Stimulated activated CD4-positive, alpha-beta T cell treated with anti-CD3 and anti-CD28 coated beads, Interleukin-2, amount 100 ng/mL, for 4 hours (primary cell): ENCODE results near the gene TUBA3D.
"Not testable (repeated sequence)": the region's sequence is repeated elsewhere in the genome, so short reads cannot be mapped to it uniquely, and the experiment has no call there.

Source experiments
- DNase-seq: peaks from one replicate; pipeline ENCODE4 v3.0.0-alpha.2; 2020; ENCODE audit warnings: low read depth

The TUBA3D gene

GRCh38 chr2:131475831-131476230, at the start of gene TUBA3D:
TSS of gene TUBA3D (plus strand) at chr2:131476119. CDS start at chr2:131476200, 81 bp downstream.
- no peak for DNase-seq

GRCh38 chr2:131426727-131427126, 49.2 kb upstream of the TUBA3D start:
- no peak for DNase-seq

- DNase-seq, result no peak
Measured at GRCh38 chr2:131431336-131431735, 44.6 kb upstream of the TUBA3D start.

GRCh38 chr2:131440742-131441468, 35.0 kb upstream of the TUBA3D start:
- not testable (repeated sequence) for DNase-seq

GRCh38 chr2:131444736-131445514, 31.0 kb upstream of the TUBA3D start:
- not testable (repeated sequence) for DNase-seq

- not testable (repeated sequence) for DNase-seq
Measured at GRCh38 chr2:131445515-131445797, 30.5 kb upstream of the TUBA3D start.

GRCh38 chr2:131445896-131446295, 30.0 kb upstream of the TUBA3D start:
- DNase-seq, result no peak

GRCh38 chr2:131447981-131448380, 27.9 kb upstream of the TUBA3D start:
- DNase-seq, result not testable (repeated sequence)

- DNase-seq, result not testable (repeated sequence)
Measured at GRCh38 chr2:131451265-131451949, 24.5 kb upstream of the TUBA3D start.

- DNase-seq, result not testable (repeated sequence)
Measured at GRCh38 chr2:131454914-131455313, 21.0 kb upstream of the TUBA3D start.

GRCh38 chr2:131467722-131468121, 8.2 kb upstream of the TUBA3D start:
- not testable (repeated sequence) for DNase-seq

- DNase-seq, result not testable (repeated sequence)
Measured at GRCh38 chr2:131470944-131471343, 5.0 kb upstream of the TUBA3D start.

GRCh38 chr2:131471624-131472023, 4.3 kb upstream of the TUBA3D start:
- not testable (repeated sequence) for DNase-seq

GRCh38 chr2:131473266-131473665, 2.7 kb upstream of the TUBA3D start:
- not testable (repeated sequence) for DNase-seq

GRCh38 chr2:131476363-131476762, 444 bp downstream of the TUBA3D start:
- DNase-seq, result not testable (repeated sequence)

GRCh38 chr2:131477227-131477626, 1.3 kb downstream of the TUBA3D start:
- DNase-seq, result not testable (repeated sequence)

- not testable (repeated sequence) for DNase-seq
Measured at GRCh38 chr2:131478074-131478849, 2.3 kb downstream of the TUBA3D start.

- DNase-seq, result not testable (repeated sequence)
Measured at GRCh38 chr2:131478850-131479461, 3.0 kb downstream of the TUBA3D start.

GRCh38 chr2:131480351-131480750, 4.4 kb downstream of the TUBA3D start:
- not testable (repeated sequence) for DNase-seq

- not testable (repeated sequence) for DNase-seq
Measured at GRCh38 chr2:131482506-131483155, 6.7 kb downstream of the TUBA3D start.
